Ascending aorta (tissue), 2 donors: ENCODE measurements around the gene PARVB. TPM values are rescaled to one million over a fixed set of nuclear protein-coding genes. Genes with fewer than 3 reads are reported as not detected.

Source experiments
- DNase-seq, 2 donors: peaks; one replicate each; pipeline ENCODE4 v3.0.0-alpha.2; 2019; ENCODE audit warnings: low spot score in 2 of 2
- H3K27ac ChIP-seq, 2 donors: fragments of 200-600 bp; sonication (generic); one replicate each; pipeline ENCODE4 v1.5.1; 2016 to 2017; ENCODE audit warnings: mild to moderate bottlenecking in 1 of 2
- H3K27me3 ChIP-seq: fragments of 200-600 bp; sonication (generic); one replicate; pipeline ENCODE4 v1.5.1; 2017
- H3K36me3 ChIP-seq, 2 donors: fragments of 200-600 bp; sonication (generic); one replicate each; pipeline ENCODE4 v1.5.1; 2016
- H3K4me1 ChIP-seq, 2 donors: fragments of 200-600 bp; sonication (generic); one replicate each; pipeline ENCODE4 v1.5.1; 2016 to 2017; ENCODE audit warnings: mild to moderate bottlenecking in 1 of 2
- H3K4me3 ChIP-seq, 2 donors: fragments of 200-600 bp; sonication (generic); one replicate each; pipeline ENCODE4 v1.5.1; 2016 to 2017; ENCODE audit warnings: mild to moderate bottlenecking in 1 of 2
- H3K9me3 ChIP-seq, 2 donors: fragments of 200-600 bp; sonication (generic); one replicate each; pipeline ENCODE4 v1.5.1; 2016
- intact Hi-C: fragments of 100-400 bp; cut with DNase I; formaldehyde crosslinking; loops from one replicate; pipeline ENCODE4 v1.15.1; 2023
- total RNA-seq: library from RNA; depleted of rRNA; stranded (reverse); fragments of >200 nt; gene quantifications from one replicate; pipeline ENCODE4 v1.1.0, GENCODE V29; 2016
- TF ChIP-seq, protein P1 (sequence below), 3 experiments: fragments of 200-600 bp in 2 of 3; fragments of 450-650 bp in 1 of 3; sonication (generic) in 2 of 3; IDR thresholded peaks; one replicate each; pipeline ENCODE4 v1.5.1; 2016 to 2019; ENCODE audit warnings: antibody characterized with exemption in 3 of 3, mild to moderate bottlenecking in 1 of 3, moderate library complexity in 1 of 3

The PARVB gene
- total RNA-seq, 1 donor from 2014 or later: 33.8 TPM

DNA sequence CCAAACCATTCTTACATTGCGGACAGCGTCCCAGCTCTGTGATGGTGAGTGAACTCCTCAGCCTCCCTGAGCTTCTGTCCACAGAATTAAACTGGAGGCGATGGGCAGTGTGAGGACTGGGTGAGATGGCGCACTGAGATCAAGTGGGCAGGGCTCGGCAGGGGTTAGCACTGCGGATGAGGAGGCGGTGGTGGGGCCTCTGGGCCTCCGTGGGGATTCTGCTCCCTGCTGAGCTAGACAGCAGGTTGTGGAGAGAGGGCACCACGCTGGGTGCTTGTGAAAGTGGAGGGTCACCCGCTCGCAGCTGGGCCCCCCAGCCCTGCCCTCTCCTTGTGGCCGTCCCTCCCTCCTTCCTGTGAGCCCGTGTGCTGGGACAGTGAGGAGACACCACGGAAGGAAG lies 131.0 kb downstream of the PARVB start:
- no peaks in the 10 kb centered on the region for H3K27me3 ChIP-seq
- intact Hi-C loops: no loop called here
- no peaks in the 10 kb centered on the region for H3K9me3 ChIP-seq
- no peak overlapping the region for H3K4me3 ChIP-seq
- no peak overlapping the region for H3K27ac ChIP-seq
- TF ChIP-seq, protein P1, sequence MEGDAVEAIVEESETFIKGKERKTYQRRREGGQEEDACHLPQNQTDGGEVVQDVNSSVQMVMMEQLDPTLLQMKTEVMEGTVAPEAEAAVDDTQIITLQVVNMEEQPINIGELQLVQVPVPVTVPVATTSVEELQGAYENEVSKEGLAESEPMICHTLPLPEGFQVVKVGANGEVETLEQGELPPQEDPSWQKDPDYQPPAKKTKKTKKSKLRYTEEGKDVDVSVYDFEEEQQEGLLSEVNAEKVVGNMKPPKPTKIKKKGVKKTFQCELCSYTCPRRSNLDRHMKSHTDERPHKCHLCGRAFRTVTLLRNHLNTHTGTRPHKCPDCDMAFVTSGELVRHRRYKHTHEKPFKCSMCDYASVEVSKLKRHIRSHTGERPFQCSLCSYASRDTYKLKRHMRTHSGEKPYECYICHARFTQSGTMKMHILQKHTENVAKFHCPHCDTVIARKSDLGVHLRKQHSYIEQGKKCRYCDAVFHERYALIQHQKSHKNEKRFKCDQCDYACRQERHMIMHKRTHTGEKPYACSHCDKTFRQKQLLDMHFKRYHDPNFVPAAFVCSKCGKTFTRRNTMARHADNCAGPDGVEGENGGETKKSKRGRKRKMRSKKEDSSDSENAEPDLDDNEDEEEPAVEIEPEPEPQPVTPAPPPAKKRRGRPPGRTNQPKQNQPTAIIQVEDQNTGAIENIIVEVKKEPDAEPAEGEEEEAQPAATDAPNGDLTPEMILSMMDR (IDR thresholded peaks at IDR 0.05): no peak
- H3K4me1 ChIP-seq: no peaks in the 10 kb centered on the region
- H3K36me3 ChIP-seq: peaks cover 0 to 3% of the 10 kb centered on the region in 2 donors
- DNase-seq: no peak

DNA sequence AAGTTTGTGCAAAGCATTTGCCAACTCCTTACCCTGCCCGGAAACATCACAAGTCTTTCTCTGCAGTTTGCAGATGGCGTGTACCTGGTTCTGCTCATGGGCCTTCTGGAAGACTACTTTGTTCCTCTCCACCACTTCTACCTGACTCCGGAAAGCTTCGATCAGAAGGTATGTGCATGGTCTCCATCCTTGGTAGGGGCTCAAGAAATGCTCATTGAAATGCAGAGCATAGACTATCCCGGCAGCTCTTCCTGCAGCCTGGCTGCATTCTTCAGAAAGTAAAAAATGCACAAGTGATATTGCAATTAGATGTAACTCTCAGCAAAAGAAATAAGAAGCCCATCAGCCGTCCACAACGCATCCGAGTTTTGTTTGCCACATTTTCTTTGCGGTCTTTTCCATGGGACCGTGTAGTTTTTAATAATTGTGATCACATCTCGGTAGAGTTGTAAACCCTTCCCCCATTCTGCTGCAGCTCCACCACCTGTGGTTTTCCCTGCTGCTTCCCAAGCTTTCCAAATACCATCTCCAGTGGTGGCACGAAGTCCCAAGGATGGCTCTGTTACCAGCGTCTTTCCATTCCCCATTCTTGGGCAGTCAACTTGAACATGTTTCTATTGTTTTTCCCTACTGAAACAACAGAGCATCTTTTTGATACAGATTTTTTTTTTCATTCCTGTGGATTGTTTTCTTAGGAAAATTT lies 134.0 kb downstream of the PARVB start:
- intact Hi-C loops: no loop called here
- DNase-seq: no peak
- TF ChIP-seq, protein P1 (IDR thresholded peaks at IDR 0.05): no peak

DNA sequence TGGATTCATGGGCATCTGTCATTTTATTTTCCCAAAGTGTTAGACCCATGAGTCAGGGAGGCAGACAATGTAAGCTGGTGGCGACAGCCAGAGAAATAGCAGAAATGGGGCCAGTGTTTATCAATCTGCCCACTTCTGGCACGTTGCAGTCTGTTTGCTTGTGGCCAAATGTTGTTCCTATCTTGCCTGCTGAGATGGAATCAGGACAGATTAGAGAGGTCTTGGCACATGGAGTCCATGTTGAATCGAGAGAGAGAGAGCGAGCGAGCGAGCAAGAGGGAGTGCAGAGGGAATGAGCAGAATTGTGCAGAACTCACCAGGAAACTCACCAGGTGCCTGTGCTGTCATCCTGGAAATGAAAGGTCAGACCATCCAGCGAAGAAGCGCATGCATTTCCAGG lies 134.7 kb downstream of the PARVB start:
- no peaks in the 10 kb centered on the region for H3K4me1 ChIP-seq
- TF ChIP-seq, protein P1 (IDR thresholded peaks at IDR 0.05): no peak
- no peaks in the 10 kb centered on the region for H3K27me3 ChIP-seq
- intact Hi-C loops: no loop called here
- H3K36me3 ChIP-seq: peaks cover 0 to 3% of the 10 kb centered on the region in 2 donors
- DNase-seq: no peak
- H3K4me3 ChIP-seq: no peak overlapping the region
- no peak overlapping the region for H3K27ac ChIP-seq
- H3K9me3 ChIP-seq: no peaks in the 10 kb centered on the region

More for the DNA sequence above, 134.0 kb downstream of the PARVB start:
- Histone ChIP-seq H3K4me1 (no peaks in the 10 kb centered on the region), H3K36me3 (peaks cover 0 to 3% of the 10 kb centered on the region in 2 donors), H3K4me3 (no peak overlapping the region), H3K27ac (no peak overlapping the region), H3K27me3 (no peaks in the 10 kb centered on the region), H3K9me3 (no peaks in the 10 kb centered on the region)

DNA sequence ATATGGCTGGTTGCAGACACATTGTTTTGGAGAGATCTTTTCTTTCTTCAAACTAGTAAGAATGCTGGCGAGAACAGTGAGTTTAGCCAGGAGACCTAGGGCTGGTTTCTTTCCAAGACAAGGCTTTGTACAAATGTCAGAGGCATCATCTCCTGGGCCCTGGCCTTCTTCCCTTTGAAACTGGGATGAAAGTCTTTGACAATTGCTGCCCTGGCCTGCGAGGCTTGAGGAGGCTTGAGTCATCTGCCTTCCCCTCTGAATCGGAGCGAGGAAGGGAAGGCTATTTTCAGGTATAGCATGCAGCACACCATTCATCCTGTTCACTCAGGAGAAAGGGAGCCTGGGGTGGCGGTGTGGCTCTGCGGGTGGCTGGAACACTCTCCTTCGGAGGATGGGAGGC lies 135.1 kb downstream of the PARVB start:
- Histone ChIP-seq H3K27me3 (no peaks in the 10 kb centered on the region), H3K4me1 (no peaks in the 10 kb centered on the region), H3K9me3 (no peaks in the 10 kb centered on the region), H3K4me3 (no peak overlapping the region), H3K36me3 (peaks cover 0 to 3% of the 10 kb centered on the region in 2 donors), H3K27ac (no peak overlapping the region)
- intact Hi-C loops: no loop called here
- no peak for DNase-seq
- TF ChIP-seq, protein P1 (IDR thresholded peaks at IDR 0.05): no peak

DNA sequence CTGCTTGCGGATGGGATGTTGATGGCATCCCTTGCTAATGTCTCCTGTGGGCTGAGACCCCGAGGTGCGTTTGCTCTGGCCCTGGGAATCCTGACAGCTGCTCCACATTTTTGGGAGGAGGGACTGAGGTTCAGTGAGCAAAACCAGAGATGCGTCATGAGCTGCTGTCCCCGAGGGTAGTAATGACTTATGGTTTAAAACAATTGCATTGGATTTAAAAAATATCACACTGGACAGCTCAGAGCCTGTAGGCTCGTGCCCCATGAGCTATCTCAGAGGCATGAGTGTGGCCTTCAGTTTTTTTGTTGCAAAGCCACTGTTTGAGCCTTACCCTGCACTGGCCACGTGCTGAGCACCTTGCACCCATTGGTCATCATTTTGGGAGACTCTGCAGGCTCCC lies 135.7 kb downstream of the PARVB start:
- TF ChIP-seq, protein P1 (IDR thresholded peaks at IDR 0.05): no peak
- Histone ChIP-seq H3K27me3 (no peaks in the 10 kb centered on the region), H3K36me3 (peaks cover 0 to 3% of the 10 kb centered on the region in 2 donors), H3K9me3 (no peaks in the 10 kb centered on the region), H3K4me3 (no peak overlapping the region), H3K4me1 (no peaks in the 10 kb centered on the region), H3K27ac (no peak overlapping the region)
- intact Hi-C loops: no loop called here
- DNase-seq: no peak
